Activated CD8-positive, alpha-beta T cell treated with anti-CD3 and anti-CD28 coated beads for 36 hours (primary cell): ENCODE results near the gene CDS1. TPM values are rescaled to one million over a fixed set of nuclear protein-coding genes. Genes with fewer than 3 reads are reported as not detected.

Source experiments
- ATAC-seq: fragments of 200-7000 bp; cut with Tn5 transposase; one replicate; pipeline ENCODE4 v1.10.0; 2021; ENCODE audit warnings: mild to moderate bottlenecking, moderate library complexity
- CTCF ChIA-PET: fragments of 350-600 bp; sonication (Branson Sonifier 250); formaldehyde crosslinking; loops from one replicate; lab custom pipeline; 2021; ENCODE audit warnings: antibody characterized with exemption; lab: Charles Lee
- POLR2A ChIA-PET: fragments of 350-600 bp; sonication (Branson Sonifier 250); formaldehyde crosslinking; loops from one replicate; lab custom pipeline; 2021; ENCODE audit warnings: antibody characterized with exemption; lab: Charles Lee
- DNase-seq: peaks from one replicate; pipeline ENCODE4 v3.0.0-alpha.2; 2020
- H3K27ac Mint-ChIP-seq: one replicate; pipeline ENCODE4 v1.8.0; 2021; ENCODE audit warnings: mild to moderate bottlenecking, mixed read lengths
- H3K27me3 Mint-ChIP-seq: one replicate; pipeline ENCODE4 v1.8.0; 2021; ENCODE audit warnings: mixed read lengths
- H3K36me3 Mint-ChIP-seq: one replicate; pipeline ENCODE4 v1.8.0; 2021; ENCODE audit warnings: low read depth, mixed read lengths
- H3K4me1 Mint-ChIP-seq: one replicate; pipeline ENCODE4 v1.8.0; 2021; ENCODE audit warnings: low read depth, mixed read lengths
- H3K4me3 Mint-ChIP-seq: one replicate; pipeline ENCODE4 v1.8.0; 2021; ENCODE audit warnings: mild to moderate bottlenecking, moderate library complexity, mixed read lengths
- H3K9me3 Mint-ChIP-seq: one replicate; pipeline ENCODE4 v1.8.0; 2021; ENCODE audit warnings: mixed read lengths
- intact Hi-C: fragments of 100-400 bp; cut with micrococcal nuclease; formaldehyde crosslinking; loops from one replicate; pipeline ENCODE4 v1.10.0; 2022
- total RNA-seq, 2 experiments: library from RNA; stranded (reverse); gene quantifications; one replicate each; pipeline ENCODE4 v1.2.3, GENCODE V29; 2021
- TF ChIP-seq, protein P1 (sequence below): fragments of 200-600 bp; IDR thresholded peaks from one replicate; pipeline ENCODE4 v1.8.0; 2022; ENCODE audit warnings: antibody characterized with exemption, mild to moderate bottlenecking

Gene CDS1
- total RNA-seq, 2 experiments from 2014 or later = 0.07 to 0.25 TPM

DNA sequence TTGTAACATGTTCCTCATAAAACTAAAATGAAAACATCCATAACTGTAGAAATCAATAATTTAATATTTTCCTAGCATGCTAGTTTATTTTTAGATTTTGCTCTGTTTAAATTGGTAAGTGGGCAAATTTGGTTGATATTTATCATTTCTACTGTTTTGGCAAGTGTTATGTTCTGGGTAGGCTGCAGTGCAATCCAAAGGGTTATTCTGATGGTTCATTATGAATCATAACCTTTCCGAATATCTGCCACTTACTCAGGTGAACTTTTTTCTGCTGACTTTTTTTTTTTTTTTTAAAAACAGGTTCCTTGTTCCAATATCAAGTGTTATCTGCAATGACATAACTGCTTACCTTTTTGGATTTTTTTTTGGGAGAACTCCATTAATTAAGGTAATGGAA is 52.0 kb downstream of the CDS1 start:
- H3K27me3 Mint-ChIP-seq = peaks cover 1% of the 10 kb centered on the region
- H3K9me3 Mint-ChIP-seq = no peaks in the 10 kb centered on the region
- H3K4me1 Mint-ChIP-seq = no peaks in the 10 kb centered on the region
- no peak overlapping the region for H3K4me3 Mint-ChIP-seq
- DNase-seq (no peak), ATAC-seq (no peak)
- intact Hi-C loops = no loop called here
- ChIA-PET POLR2A (no interaction called here), CTCF (no interaction called here)
- TF ChIP-seq, protein P1, sequence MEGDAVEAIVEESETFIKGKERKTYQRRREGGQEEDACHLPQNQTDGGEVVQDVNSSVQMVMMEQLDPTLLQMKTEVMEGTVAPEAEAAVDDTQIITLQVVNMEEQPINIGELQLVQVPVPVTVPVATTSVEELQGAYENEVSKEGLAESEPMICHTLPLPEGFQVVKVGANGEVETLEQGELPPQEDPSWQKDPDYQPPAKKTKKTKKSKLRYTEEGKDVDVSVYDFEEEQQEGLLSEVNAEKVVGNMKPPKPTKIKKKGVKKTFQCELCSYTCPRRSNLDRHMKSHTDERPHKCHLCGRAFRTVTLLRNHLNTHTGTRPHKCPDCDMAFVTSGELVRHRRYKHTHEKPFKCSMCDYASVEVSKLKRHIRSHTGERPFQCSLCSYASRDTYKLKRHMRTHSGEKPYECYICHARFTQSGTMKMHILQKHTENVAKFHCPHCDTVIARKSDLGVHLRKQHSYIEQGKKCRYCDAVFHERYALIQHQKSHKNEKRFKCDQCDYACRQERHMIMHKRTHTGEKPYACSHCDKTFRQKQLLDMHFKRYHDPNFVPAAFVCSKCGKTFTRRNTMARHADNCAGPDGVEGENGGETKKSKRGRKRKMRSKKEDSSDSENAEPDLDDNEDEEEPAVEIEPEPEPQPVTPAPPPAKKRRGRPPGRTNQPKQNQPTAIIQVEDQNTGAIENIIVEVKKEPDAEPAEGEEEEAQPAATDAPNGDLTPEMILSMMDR = no peak
- H3K27ac Mint-ChIP-seq = no peak overlapping the region
- no peaks in the 10 kb centered on the region for H3K36me3 Mint-ChIP-seq

DNA sequence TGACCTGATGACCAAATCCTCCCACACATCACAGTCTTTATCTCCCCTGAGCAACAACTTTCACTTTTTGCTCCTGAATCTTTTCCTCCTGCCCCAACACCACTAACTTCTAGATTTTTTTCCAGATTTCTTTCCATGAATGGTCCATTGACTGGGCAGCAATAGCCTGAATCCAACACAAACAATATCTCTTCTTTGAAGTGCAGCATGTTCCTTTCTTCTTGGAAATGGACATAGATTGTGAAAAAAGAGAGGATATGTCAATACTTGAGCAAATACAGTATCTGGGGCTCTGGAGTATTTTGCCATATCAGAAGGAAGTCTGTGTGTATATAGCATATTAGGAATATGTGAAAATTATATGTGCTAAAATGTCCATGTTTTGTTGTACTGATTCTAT is 55.2 kb downstream of the CDS1 start:
- Mint-ChIP-seq H3K27ac (no peak overlapping the region), H3K36me3 (no peaks in the 10 kb centered on the region), H3K27me3 (peaks cover 1% of the 10 kb centered on the region), H3K4me1 (no peaks in the 10 kb centered on the region), H3K9me3 (no peaks in the 10 kb centered on the region), H3K4me3 (no peak overlapping the region)
- intact Hi-C loops = no loop called here
- TF ChIP-seq, protein P1 = no peak
- POLR2A ChIA-PET = interaction anchor here (0.6 kb wide), 1 partner anchor 99 kb away, joined by 5 read pairs; no protein-coding TSS in a partner anchor
- CTCF ChIA-PET = no interaction called here
- ATAC-seq (no peak), DNase-seq (no peak)

DNA sequence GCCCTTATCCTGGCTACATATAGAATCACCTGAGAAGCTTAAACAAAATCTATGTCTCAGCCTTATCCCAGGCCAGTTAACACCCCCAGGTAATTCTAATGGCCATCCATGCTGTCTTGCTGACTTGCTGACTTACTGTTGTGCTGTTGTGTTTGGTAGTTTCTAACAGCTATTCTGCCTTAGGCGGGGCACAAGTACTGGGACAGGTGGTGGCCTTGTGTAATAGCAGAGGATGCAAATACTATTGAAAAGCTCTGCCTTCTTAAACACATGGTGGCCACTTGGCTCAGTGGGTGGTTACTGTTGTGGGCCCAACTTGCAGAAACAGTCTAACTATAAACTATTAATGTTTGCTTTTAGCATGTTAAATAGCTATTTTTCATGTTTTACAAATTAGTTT is 56.2 kb downstream of the CDS1 start:
- intact Hi-C loops = no loop called here
- ChIA-PET CTCF (no interaction called here), POLR2A (interaction anchor here (0.6 kb wide), 1 partner anchor 46 kb away, joined by 3 read pairs; no protein-coding TSS in a partner anchor)

DNA sequence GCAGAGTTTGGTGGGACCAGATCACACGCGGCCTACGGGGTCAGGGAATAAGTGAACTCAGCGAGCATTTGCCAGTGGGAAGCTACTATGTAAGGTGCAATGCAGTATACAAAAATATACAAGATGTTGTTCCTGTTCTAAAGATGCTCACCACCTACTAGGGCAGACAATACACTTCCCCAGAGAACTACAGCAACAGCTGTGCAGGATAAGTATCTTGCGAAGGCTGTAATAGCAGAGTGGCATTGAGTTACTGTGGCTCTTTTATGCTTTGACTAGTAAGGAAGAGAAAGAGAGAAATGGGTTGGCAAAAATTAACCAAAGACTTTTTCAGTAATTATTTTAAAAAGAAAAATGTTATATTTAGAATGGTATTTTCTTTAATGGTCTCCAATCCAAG is 61.2 kb downstream of the CDS1 start:
- H3K27me3 Mint-ChIP-seq = no peaks in the 10 kb centered on the region
- CTCF ChIA-PET = no interaction called here

More for the DNA sequence above, 56.2 kb downstream of the CDS1 start:
- TF ChIP-seq, protein P1 = no peak
- no peaks in the 10 kb centered on the region for H3K4me1 Mint-ChIP-seq
- H3K36me3 Mint-ChIP-seq = no peaks in the 10 kb centered on the region
- ATAC-seq (no peak), DNase-seq (no peak)
- no peak overlapping the region for H3K4me3 Mint-ChIP-seq
- peaks cover 1% of the 10 kb centered on the region for H3K27me3 Mint-ChIP-seq
- H3K27ac Mint-ChIP-seq = no peak overlapping the region
- no peaks in the 10 kb centered on the region for H3K9me3 Mint-ChIP-seq

DNA sequence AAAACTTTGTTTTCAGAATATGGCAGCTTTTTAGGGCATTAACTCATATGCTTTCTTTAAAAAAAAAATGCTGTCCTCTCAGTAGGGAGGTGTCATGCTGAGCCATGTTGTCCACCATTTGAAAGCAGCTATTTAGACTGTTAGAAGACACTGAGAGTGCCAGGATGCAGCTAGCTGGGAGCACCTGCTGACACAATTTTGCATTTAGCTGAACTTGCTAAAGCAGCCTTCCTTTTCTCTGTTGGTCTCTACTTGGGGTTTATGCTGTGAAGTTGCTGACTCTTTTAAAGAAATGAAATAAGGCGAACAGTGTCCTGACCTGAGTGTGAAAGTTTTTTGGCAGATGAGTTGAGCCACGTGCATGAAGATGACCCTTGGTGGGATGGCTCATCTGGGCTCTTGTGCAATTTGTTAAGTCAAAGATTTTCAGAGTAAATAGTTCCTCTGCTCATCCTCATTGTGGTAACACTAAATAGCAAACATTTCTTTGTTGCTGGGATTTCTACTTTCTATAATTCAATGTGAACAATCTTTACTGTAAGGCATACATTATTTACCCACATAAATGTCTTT is 64.5 kb downstream of the CDS1 start:
- Mint-ChIP-seq H3K4me1 (no peaks in the 10 kb centered on the region), H3K4me3 (no peak overlapping the region), H3K9me3 (no peaks in the 10 kb centered on the region), H3K27me3 (no peaks in the 10 kb centered on the region), H3K36me3 (no peaks in the 10 kb centered on the region), H3K27ac (no peak overlapping the region)
- POLR2A ChIA-PET = interaction anchor here (0.8 kb wide), 1 partner anchor 38 kb away, joined by 4 read pairs; no protein-coding TSS in a partner anchor
- intact Hi-C loops = no loop called here
- TF ChIP-seq, protein P1 = no peak
- DNase-seq (no peak), ATAC-seq (no peak)
- CTCF ChIA-PET = no interaction called here

More for the DNA sequence above, 61.2 kb downstream of the CDS1 start:
- POLR2A ChIA-PET = no interaction called here
- Mint-ChIP-seq H3K36me3 (no peaks in the 10 kb centered on the region), H3K27ac (no peak overlapping the region), H3K9me3 (no peaks in the 10 kb centered on the region), H3K4me3 (no peak overlapping the region), H3K4me1 (no peaks in the 10 kb centered on the region)
- TF ChIP-seq, protein P1 = no peak
- intact Hi-C loops = no loop called here
- no peak for DNase-seq
- no peak for ATAC-seq
